Glomerular visceral epithelial cell (primary cell): ENCODE data around the gene CFAP299.

ENCODE experiments used
- DNase-seq: peaks from one replicate; pipeline ENCODE4 v3.0.0-alpha.2; 2016; ENCODE audit errors: extremely low spot score

CFAP299 gene

GRCh38 chr4:80507507-80507906 lies 172.0 kb downstream of the CFAP299 start:
- DNase-seq: no peak

GRCh38 chr4:80515496-80515895 lies 180.0 kb downstream of the CFAP299 start:
- DNase-seq: no peak

DNA sequence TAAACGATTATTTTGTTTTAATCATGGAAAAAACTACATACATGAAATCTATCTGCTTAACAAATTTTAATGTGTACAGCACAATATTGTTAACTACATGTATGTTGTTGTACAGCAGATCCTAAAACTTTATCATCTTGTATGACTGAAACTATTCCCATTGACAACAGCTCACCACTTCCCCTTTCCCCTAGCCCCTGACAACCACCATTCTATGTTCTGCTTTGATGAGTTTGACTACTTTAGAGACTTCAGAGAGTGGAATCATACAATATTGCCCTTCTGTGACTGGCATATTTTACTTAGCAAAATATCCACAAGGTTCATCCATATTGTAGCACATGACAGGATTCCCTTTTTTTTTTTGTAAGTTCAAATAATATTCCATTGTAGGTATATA lies 185.9 kb downstream of the CFAP299 start:
- no peak for DNase-seq

DNA sequence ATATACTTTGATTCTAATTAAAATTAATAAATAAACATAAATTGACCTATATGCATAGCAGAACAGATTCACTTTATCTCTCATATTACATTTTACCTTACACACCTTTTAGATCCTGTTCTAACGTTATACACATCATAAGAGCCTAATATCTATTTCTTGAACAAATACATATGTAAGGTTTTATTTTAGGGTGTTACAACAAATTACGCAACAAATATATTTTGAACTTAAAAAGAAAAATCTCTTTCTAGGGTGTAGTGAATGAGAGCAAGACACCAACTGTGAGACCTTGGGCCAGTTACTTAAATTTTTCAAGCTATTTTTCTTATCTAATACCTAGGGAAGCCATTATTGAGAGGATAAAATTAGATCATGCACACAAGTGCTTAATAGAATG lies 191.2 kb downstream of the CFAP299 start:
- no peak for DNase-seq

DNA sequence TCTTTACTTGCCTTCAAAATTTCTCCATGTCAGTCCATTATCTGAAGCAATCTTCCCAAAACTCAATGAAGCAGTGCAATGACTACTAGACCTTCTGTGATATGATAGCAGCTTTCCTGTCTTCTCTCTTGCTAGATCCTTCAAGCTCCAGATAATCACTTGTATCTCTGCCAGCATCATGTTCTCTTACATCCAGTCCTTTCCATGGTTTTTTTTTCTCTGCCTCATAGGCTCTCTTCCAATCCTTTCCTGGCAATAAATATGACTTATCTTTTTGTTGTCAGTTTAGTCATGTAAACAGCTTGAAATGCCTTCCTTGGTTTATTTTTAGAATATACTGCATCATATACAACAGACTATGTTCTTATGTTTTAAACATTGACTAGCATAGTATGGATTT lies 193.5 kb downstream of the CFAP299 start:
- no peak for DNase-seq

- DNase-seq: no peak
These were observed 197.3 kb downstream of the CFAP299 start for GRCh38 chr4:80532674-80533333.

GRCh38 chr4:80535551-80535950 lies 200.0 kb downstream of the CFAP299 start:
- no peak for DNase-seq

GRCh38 chr4:80538276-80538926 lies 202.9 kb downstream of the CFAP299 start:
- peak; percentile 25 for DNase-seq

- DNase-seq: no peak
These were observed 203.7 kb downstream of the CFAP299 start for GRCh38 chr4:80539190-80539589.

DNA sequence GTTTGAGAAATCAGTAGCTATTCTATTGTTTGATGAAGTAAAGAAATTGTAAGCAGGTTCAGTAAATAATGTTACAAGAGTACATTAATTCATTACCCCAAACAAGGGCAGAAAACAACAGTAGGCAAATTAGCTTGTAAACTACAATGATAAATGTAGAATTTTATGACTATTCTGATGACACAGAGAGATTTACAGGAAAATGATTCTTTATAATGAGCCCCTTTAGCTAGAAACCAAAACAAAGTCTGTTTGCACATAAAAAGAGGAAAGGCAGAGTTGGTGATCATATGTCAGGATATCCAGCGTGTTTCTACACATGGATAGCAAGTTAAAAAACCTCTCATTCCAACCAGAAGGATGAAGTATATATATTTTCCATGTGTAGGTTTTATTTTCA lies 204.8 kb downstream of the CFAP299 start:
- no peak for DNase-seq

DNA sequence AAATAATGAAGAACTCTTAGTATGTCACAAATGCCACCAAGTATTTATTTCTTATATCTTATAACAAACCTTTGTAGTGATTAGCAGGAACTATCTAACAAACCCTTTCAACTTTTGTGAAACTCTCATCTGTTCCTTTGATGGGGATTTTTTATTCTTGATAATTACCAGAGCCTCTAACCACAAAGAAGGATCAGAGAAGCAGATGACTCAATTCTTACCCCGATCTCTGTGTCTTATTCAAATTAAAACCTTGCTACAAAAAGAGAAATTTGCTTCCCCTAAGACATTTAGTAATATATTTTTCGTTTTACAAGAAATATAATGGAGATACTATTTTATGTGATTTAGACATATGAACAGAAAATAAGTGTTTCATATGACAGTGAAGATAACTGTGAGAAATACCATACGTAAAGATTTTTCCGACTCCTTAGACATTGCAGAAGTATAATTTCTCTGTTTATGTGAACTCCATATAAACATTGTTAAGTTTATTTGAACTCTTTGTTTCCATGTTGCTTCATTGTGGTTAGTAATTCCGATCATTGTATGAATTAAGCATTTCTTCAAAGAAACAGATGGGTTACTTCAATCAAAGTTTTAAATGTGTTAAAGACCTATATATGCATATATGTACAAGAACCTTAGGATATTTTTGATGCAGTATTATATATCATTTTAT lies 205.4 kb downstream of the CFAP299 start:
- DNase-seq: no peak

DNA sequence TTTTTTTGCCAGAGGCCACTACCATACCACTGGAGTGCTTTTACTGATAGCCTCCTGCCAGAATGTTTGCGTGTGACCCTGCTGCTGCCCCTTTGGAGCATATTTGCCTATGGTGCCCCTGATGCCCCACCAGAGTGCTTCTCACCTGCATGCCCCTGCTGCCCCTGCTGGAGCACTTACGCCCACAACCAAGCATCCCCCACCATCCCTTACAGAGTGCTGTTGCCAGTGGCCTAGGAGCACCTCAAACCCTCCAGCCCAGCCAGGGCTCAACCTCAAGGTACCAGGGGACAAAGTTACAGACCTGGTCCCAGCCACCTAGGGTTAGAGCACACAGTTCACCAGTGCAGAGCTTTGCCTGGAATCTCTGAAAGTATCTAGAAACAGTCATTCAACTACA lies 207.2 kb downstream of the CFAP299 start:
- no peak for DNase-seq

- no peak for DNase-seq
These were observed 224.8 kb downstream of the CFAP299 start for GRCh38 chr4:80560337-80560736.

- no peak for DNase-seq
These were observed 230.8 kb downstream of the CFAP299 start for GRCh38 chr4:80566203-80566872.

GRCh38 chr4:80568891-80569290 lies 233.4 kb downstream of the CFAP299 start:
- DNase-seq: no peak

GRCh38 chr4:80576796-80577195 lies 241.3 kb downstream of the CFAP299 start:
- no peak for DNase-seq

DNA sequence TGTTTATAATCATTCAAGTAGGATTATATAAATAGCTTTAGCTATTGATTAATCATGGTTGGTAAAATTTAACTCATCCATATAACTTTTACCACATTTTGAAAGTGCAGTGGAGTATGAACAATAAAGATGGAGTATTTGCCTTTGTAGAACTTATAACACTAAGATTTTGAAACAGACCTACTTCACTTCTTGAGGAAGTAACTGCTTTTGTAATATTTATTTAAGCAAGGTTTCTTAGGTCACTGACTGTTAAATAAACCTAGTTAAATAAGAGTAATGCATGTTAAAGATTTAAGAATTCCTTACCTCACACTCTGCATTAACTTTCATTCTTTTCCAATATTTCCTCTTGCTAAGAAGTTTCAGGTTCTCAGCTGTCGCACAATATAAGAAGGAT lies 242.5 kb downstream of the CFAP299 start:
- peak; percentile 11 for DNase-seq

GRCh38 chr4:80585542-80585941 lies 250.0 kb downstream of the CFAP299 start:
- no peak for DNase-seq

DNA sequence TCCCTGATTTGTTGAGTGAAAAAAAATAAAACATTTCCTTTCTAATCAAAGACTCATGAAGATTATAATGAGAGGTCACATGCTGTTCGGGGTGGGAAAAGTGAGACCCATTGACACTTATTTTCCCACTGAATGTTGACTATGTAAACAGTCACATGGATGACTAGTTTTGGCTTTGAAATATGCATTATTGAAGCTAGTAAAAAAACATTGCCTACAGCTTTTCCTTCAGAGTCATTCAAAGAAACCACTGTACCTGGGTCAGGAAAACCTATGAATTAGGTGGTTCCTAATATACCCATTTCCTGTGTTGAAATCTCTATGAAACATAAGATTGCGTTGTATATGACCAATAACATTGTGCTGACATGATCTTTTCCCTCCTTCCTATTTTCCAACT lies 251.2 kb downstream of the CFAP299 start:
- no peak for DNase-seq

DNA sequence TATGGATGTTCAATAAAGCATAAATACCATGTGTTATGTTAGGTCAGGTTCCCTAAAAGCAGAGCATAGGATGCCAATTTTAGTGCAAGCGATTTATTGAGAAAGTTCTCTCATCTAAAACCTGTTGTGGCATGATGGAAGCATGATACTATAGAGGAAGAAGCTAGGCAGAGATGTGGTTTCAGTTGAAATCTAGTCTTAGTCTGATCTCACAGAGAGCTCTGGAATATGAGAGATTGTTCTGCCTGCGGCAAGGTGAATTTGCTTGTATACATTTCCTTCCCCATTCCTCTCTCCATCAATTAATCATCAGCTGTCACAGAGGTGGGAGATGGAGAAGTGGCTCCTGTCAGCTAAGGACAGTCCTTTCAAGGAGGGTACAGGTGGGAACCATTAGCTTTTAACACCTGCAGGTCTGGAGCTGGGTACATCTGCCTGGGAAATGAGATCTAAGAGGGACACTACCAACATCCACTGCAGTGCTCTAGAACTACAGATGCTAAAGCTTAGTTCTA lies 252.4 kb downstream of the CFAP299 start:
- DNase-seq: no peak

GRCh38 chr4:80592950-80593349 lies 257.4 kb downstream of the CFAP299 start:
- no peak for DNase-seq

GRCh38 chr4:80594701-80595100 lies 259.2 kb downstream of the CFAP299 start:
- DNase-seq: peak; percentile 7
